ENCODE results near the gene TMED10. TPM values are rescaled to one million over a fixed set of nuclear protein-coding genes. Genes with fewer than 3 reads are reported as not detected.

Gene TMED10
- total and polyA plus RNA-seq, 4 donors, result 79.5 to 398 (median 274) TPM

DNA sequence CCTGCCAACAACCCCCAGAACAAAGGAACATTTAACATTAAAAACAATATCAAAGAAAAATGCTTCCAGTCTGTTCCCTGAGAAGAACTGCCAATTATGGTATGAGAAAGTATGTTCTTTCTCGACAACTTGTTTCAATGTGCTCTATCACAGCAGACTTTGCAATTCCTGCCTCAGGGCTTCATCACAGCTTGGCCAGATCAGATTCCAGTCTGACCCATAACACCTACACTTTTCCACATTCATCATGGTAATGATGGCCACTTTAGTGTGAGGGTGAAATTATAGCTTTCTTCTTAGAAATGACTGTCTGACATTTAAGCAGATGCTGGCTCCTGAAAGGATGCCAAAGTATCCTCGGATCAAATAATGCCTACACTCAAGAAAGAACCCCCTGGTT is 66.5 kb downstream of the TMED10 start:
- DNase-seq, result no peak
- no peaks in the 10 kb centered on the region for H3K9me3 ChIP-seq (ENCODE audit: control insufficient read depth in 4 of 4, insufficient read depth in 3 of 4, low read length in 3 of 4)
- H3K4me3 ChIP-seq, result no peak overlapping the region
- no peaks in the 10 kb centered on the region for H3K4me1 ChIP-seq (ENCODE audit: control insufficient read depth in 5 of 5, insufficient read depth in 5 of 5, low read length in 5 of 5)
- H3K27ac ChIP-seq (ENCODE audit: low read depth in 1 of 2, low read length in 1 of 2), result no peak overlapping the region
- no peaks in the 10 kb centered on the region for H3K27me3 ChIP-seq (ENCODE audit: control insufficient read depth in 3 of 3, insufficient read depth in 3 of 3, low read length in 2 of 3)
- H3K36me3 ChIP-seq (ENCODE audit: control insufficient read depth in 4 of 4, insufficient read depth in 4 of 4, low read length in 4 of 4), result peaks cover 31 to 63% (median 56%) of the 10 kb centered on the region in 4 donors
- no peak for ATAC-seq (ENCODE audit: insufficient read depth, low FRiP score)
- TF ChIP-seq, protein P1, sequence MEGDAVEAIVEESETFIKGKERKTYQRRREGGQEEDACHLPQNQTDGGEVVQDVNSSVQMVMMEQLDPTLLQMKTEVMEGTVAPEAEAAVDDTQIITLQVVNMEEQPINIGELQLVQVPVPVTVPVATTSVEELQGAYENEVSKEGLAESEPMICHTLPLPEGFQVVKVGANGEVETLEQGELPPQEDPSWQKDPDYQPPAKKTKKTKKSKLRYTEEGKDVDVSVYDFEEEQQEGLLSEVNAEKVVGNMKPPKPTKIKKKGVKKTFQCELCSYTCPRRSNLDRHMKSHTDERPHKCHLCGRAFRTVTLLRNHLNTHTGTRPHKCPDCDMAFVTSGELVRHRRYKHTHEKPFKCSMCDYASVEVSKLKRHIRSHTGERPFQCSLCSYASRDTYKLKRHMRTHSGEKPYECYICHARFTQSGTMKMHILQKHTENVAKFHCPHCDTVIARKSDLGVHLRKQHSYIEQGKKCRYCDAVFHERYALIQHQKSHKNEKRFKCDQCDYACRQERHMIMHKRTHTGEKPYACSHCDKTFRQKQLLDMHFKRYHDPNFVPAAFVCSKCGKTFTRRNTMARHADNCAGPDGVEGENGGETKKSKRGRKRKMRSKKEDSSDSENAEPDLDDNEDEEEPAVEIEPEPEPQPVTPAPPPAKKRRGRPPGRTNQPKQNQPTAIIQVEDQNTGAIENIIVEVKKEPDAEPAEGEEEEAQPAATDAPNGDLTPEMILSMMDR (IDR thresholded peaks at IDR 0.05; ENCODE audit: control extremely low read depth, extremely low read depth), result no peak
- no peak overlapping the region for H3K9ac ChIP-seq (ENCODE audit: insufficient read depth in 1 of 2, low read length in 2 of 2)
- 90 to 95% methylated on average over 2 of the region's 2 CpGs for WGBS, 2 donors

DNA sequence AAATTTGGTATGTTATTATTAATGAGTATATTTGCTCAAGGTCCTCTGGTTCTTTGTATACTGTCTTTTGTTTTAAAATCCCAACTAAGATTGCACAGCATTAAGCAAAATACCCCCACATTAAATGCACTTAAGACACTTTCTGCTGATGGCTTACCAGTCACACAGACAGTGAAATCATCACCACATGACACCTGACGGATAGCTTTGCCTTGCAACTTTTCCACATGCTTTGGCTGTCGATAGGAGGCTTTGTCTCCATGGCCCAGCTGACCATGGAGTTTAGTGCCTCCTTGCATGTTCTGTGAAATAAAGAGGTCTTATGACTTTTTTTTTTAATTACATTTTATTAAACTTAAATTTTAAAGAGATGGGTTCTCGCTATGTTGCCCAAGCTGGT is 69.2 kb downstream of the TMED10 start:
- ATAC-seq (ENCODE audit: insufficient read depth, low FRiP score), result no peak
- 63 to 65% methylated on average over 3 of the region's 3 CpGs for WGBS, 2 donors
- Histone ChIP-seq H3K27me3 (ENCODE audit: control insufficient read depth in 3 of 3, insufficient read depth in 3 of 3, low read length in 2 of 3) (no peaks in the 10 kb centered on the region), H3K27ac (ENCODE audit: low read depth in 1 of 2, low read length in 1 of 2) (no peak overlapping the region), H3K36me3 (ENCODE audit: control insufficient read depth in 4 of 4, insufficient read depth in 4 of 4, low read length in 4 of 4) (peaks cover 27 to 54% (median 44%) of the 10 kb centered on the region in 4 donors), H3K9ac (ENCODE audit: insufficient read depth in 1 of 2, low read length in 2 of 2) (no peak overlapping the region), H3K4me3 (no peak overlapping the region), H3K9me3 (ENCODE audit: control insufficient read depth in 4 of 4, insufficient read depth in 3 of 4, low read length in 3 of 4) (no peaks in the 10 kb centered on the region), H3K4me1 (ENCODE audit: control insufficient read depth in 5 of 5, insufficient read depth in 5 of 5, low read length in 5 of 5) (no peaks in the 10 kb centered on the region)
- TF ChIP-seq, protein P1 (IDR thresholded peaks at IDR 0.05; ENCODE audit: control extremely low read depth, extremely low read depth), result no peak
- DNase-seq, result no peak

DNA sequence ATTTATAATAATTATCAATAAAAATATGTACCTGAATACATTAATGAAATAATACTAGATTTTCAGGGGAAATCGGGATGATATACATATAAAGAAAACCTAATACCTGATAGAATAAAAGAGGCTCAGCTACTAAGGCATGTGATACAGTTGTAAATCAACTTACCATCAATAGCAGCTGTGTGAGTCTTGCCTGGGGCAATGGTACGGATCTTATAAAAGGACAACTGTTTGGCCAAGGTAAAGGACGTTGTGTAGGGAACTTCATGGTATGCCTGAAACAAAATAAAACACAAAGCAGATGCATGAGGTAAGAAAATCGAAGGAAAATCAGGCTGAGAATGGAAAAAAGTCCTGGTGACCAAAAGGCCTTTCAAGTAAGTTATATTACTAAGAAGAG is 74.9 kb downstream of the TMED10 start:
- Histone ChIP-seq H3K4me3 (no peak overlapping the region), H3K4me1 (ENCODE audit: control insufficient read depth in 5 of 5, insufficient read depth in 5 of 5, low read length in 5 of 5) (no peaks in the 10 kb centered on the region), H3K9ac (ENCODE audit: insufficient read depth in 1 of 2, low read length in 2 of 2) (no peak overlapping the region), H3K27ac (ENCODE audit: low read depth in 1 of 2, low read length in 1 of 2) (no peak overlapping the region), H3K9me3 (ENCODE audit: control insufficient read depth in 4 of 4, insufficient read depth in 3 of 4, low read length in 3 of 4) (no peaks in the 10 kb centered on the region), H3K36me3 (ENCODE audit: control insufficient read depth in 4 of 4, insufficient read depth in 4 of 4, low read length in 4 of 4) (peaks cover 31 to 46% (median 37%) of the 10 kb centered on the region in 4 donors), H3K27me3 (ENCODE audit: control insufficient read depth in 3 of 3, insufficient read depth in 3 of 3, low read length in 2 of 3) (no peaks in the 10 kb centered on the region)
- ATAC-seq (ENCODE audit: insufficient read depth, low FRiP score), result no peak
- DNase-seq, result no peak
- whole genome bisulfite sequencing, 2 donors, result 95% methylated on average over 4 of the region's 4 CpGs
- TF ChIP-seq, protein P1 (IDR thresholded peaks at IDR 0.05; ENCODE audit: control extremely low read depth, extremely low read depth), result no peak

DNA sequence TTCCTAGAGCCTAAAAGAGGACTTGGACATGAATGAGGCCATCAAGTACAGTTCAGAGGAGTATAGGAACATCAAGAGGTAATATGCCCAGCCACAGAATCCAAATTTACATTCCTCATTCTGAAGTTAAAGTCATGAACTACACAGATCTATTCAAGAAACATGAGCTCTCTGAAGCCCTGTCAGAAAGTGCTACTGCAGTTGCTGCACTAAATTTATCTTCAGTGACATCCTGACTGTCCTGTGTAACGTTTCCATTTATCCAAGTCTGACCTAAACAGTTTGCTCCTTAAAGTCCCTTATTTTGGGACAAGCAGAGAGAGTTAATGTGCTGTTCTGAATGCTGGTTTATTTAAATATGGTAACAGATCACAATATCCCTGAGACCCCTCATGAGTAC is 77.7 kb downstream of the TMED10 start:
- Histone ChIP-seq H3K27ac (ENCODE audit: low read depth in 1 of 2, low read length in 1 of 2) (no peak overlapping the region), H3K9me3 (ENCODE audit: control insufficient read depth in 4 of 4, insufficient read depth in 3 of 4, low read length in 3 of 4) (no peaks in the 10 kb centered on the region), H3K4me1 (ENCODE audit: control insufficient read depth in 5 of 5, insufficient read depth in 5 of 5, low read length in 5 of 5) (no peaks in the 10 kb centered on the region), H3K27me3 (ENCODE audit: control insufficient read depth in 3 of 3, insufficient read depth in 3 of 3, low read length in 2 of 3) (no peaks in the 10 kb centered on the region), H3K4me3 (no peak overlapping the region), H3K36me3 (ENCODE audit: control insufficient read depth in 4 of 4, insufficient read depth in 4 of 4, low read length in 4 of 4) (peaks cover 29 to 44% (median 36%) of the 10 kb centered on the region in 4 donors), H3K9ac (ENCODE audit: insufficient read depth in 1 of 2, low read length in 2 of 2) (no peak overlapping the region)
- no peak for ATAC-seq (ENCODE audit: insufficient read depth, low FRiP score)
- TF ChIP-seq, protein P1 (IDR thresholded peaks at IDR 0.05; ENCODE audit: control extremely low read depth, extremely low read depth), result no peak
- WGBS, 2 donors, result 76 to 82% methylated on average over 1 of the region's 1 CpG
- no peak for DNase-seq
